Panc1 (cell line): Measurements from ENCODE around the gene MIF.

Source experiments
- POLR2AphosphoS5 ChIP-seq: IDR thresholded peaks from 2 replicates; pipeline ENCODE4 v1.6.1; 2012; ENCODE audit warnings: mild to moderate bottlenecking, low read depth, low read length, moderate library complexity
- REST ChIP-seq, 2 experiments: IDR thresholded peaks; 2 replicates each; pipeline ENCODE4 v1.6.1; 2011 to 2012; ENCODE audit warnings: low read depth in 2 of 2, control low read depth in 1 of 2, low read length in 1 of 2, mild to moderate bottlenecking in 1 of 2, moderate library complexity in 1 of 2; ENCODE audit not compliant: insufficient read depth in 1 of 2
- SIN3A ChIP-seq: IDR thresholded peaks from 2 replicates; pipeline ENCODE4 v1.6.1; 2012; ENCODE audit warnings: low read depth, mild to moderate bottlenecking, low read length, moderate library complexity, borderline replicate concordance; ENCODE audit not compliant: insufficient read depth
- TF ChIP-seq, protein P1 (sequence below): fragments of 450-650 bp; IDR thresholded peaks from 2 replicates; pipeline ENCODE4 v1.5.1; 2017; ENCODE audit warnings: mild to moderate bottlenecking

DNA sequence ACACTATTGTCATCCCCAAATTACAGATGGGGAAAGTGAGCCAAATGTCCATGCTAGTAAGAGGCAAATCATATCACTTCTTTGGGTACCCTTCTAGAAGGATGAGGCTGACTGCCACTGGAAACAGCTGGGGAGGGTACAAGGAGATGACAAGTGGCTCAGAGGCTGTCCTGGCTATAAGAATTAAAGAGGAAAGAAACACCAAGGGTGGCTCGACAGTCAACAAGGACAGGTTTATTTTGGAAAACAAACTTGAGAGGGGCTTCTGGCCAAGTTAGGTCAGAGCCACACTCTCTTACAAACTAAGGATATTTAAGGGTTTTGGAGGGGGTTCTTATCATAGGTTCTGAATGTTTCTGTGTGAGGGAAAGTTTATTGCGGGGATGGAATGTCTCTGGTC, 2.1 kb upstream of the MIF start:
- TF ChIP-seq POLR2AphosphoS5 (no peak), SIN3A (no peak), REST (IDR thresholded peaks at IDR 0.05; ENCODE audit: insufficient read depth in 1 of 2, low read depth in 2 of 2, low read length in 1 of 2) (no peak)
- TF ChIP-seq, protein P1, sequence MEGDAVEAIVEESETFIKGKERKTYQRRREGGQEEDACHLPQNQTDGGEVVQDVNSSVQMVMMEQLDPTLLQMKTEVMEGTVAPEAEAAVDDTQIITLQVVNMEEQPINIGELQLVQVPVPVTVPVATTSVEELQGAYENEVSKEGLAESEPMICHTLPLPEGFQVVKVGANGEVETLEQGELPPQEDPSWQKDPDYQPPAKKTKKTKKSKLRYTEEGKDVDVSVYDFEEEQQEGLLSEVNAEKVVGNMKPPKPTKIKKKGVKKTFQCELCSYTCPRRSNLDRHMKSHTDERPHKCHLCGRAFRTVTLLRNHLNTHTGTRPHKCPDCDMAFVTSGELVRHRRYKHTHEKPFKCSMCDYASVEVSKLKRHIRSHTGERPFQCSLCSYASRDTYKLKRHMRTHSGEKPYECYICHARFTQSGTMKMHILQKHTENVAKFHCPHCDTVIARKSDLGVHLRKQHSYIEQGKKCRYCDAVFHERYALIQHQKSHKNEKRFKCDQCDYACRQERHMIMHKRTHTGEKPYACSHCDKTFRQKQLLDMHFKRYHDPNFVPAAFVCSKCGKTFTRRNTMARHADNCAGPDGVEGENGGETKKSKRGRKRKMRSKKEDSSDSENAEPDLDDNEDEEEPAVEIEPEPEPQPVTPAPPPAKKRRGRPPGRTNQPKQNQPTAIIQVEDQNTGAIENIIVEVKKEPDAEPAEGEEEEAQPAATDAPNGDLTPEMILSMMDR = no peak
